ENCODE measurements around the gene ANKRD33B. TPM values are rescaled to one million over a fixed set of nuclear protein-coding genes. Genes with fewer than 3 reads are reported as not detected.

The ANKRD33B gene
- total RNA-seq, 4 donors from 2014 or later: 4.4 to 17.2 (median 5.9) TPM

- Histone ChIP-seq H3K9me3 (no peaks in the 10 kb centered on the region), H3K36me3 (no peaks in the 10 kb centered on the region), H3K4me3 (no peak overlapping the region), H3K27me3 (no peaks in the 10 kb centered on the region), H3K4me1 (peaks cover 0 to 7% (median 0%) of the 10 kb centered on the region in 3 donors), H3K27ac (no peak overlapping the region)
- ATAC-seq: no peak
- WGBS, 2 donors (ENCODE audit: low coverage in 1 of 2): 92% methylated on average over 7 of the region's 15 CpGs; no CpG with 5 or more reads in 1 of the 2 donors
- TF ChIP-seq POLR2A (IDR thresholded peaks at IDR 0.05) (no peak), EP300 (IDR thresholded peaks at IDR 0.05) (no peak), CTCF (IDR thresholded peaks at IDR 0.05) (no peak), POLR2AphosphoS5 (IDR thresholded peaks at IDR 0.05) (no peak)
Measured at GRCh38 chr5:10660720-10661387, 97.0 kb downstream of the ANKRD33B start.

GRCh38 chr5:10661401-10661800, 97.5 kb downstream of the ANKRD33B start:
- no CpG with 5 or more reads among the region's 13 CpGs for WGBS, 2 donors (ENCODE audit: low coverage in 1 of 2)
- H3K27me3 ChIP-seq: no peaks in the 10 kb centered on the region
- no peak for ATAC-seq
- no peak overlapping the region for H3K27ac ChIP-seq
- no peaks in the 10 kb centered on the region for H3K9me3 ChIP-seq
- H3K4me1 ChIP-seq: peaks cover 0 to 7% (median 0%) of the 10 kb centered on the region in 3 donors
- H3K36me3 ChIP-seq: no peaks in the 10 kb centered on the region
- H3K4me3 ChIP-seq: no peak overlapping the region
- TF ChIP-seq POLR2A (IDR thresholded peaks at IDR 0.05) (no peak), CTCF (IDR thresholded peaks at IDR 0.05) (no peak), EP300 (IDR thresholded peaks at IDR 0.05) (no peak), POLR2AphosphoS5 (IDR thresholded peaks at IDR 0.05) (no peak)

GRCh38 chr5:10662083-10662482, 98.2 kb downstream of the ANKRD33B start:
- 92 to 97% methylated on average over 4 to 5 of the region's 11 CpGs for WGBS, 2 donors (ENCODE audit: low coverage in 1 of 2)
- H3K4me3 ChIP-seq: no peak overlapping the region
- no peak overlapping the region for H3K27ac ChIP-seq
- peaks cover 0 to 7% (median 0%) of the 10 kb centered on the region in 3 donors for H3K4me1 ChIP-seq
- TF ChIP-seq EP300 (IDR thresholded peaks at IDR 0.05) (no peak), POLR2A (IDR thresholded peaks at IDR 0.05) (no peak), POLR2AphosphoS5 (IDR thresholded peaks at IDR 0.05) (no peak), CTCF (IDR thresholded peaks at IDR 0.05) (no peak)
- no peaks in the 10 kb centered on the region for H3K9me3 ChIP-seq
- no peaks in the 10 kb centered on the region for H3K27me3 ChIP-seq
- no peaks in the 10 kb centered on the region for H3K36me3 ChIP-seq
- no peak for ATAC-seq

DNA sequence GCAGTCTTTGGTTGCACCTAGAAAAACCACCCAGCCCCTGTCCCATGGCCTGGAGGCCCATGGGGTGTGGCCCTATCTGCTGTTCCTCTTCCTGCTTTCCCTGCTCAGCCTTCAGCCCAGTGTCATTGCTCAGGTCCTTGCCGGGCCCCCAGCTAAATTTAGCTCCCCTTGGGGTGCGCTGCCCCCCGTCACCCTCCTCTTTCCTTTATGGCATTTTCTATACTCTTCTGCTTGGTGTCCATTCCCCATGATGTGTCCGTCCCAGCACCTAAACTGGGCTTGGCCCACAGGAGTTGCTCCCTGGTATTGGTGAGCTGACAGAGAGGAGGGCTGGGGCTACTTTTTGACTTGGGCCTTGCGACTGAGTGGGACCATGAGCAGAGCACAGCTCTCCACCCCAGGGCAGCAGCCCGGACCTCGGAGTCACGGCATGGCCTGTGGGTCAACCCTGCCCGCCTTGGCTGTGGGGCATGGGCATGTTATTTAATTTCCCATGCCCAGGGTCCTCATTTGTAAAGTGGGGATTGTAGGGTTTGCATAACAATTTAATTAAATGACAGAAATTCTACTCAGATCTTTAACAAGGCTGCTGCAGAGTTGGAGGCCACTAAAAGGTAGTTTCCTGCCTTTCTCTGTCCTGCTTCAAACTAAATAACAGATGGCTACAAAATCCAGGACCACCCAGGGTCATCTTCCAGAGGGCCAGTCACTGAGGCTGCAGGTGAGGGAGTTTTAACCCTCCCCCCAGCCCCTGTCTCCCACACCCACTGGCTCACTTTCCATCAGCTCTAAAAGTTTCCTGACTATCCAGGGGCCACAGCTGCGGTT, 99.0 kb downstream of the ANKRD33B start:
- no peak for ATAC-seq
- Histone ChIP-seq H3K4me3 (no peak overlapping the region), H3K27ac (no peak overlapping the region), H3K9me3 (no peaks in the 10 kb centered on the region), H3K4me1 (peaks cover 0 to 7% (median 0%) of the 10 kb centered on the region in 3 donors), H3K27me3 (no peaks in the 10 kb centered on the region), H3K36me3 (no peaks in the 10 kb centered on the region)
- no peak for TF ChIP-seq CTCF (IDR thresholded peaks at IDR 0.05)
- TF ChIP-seq POLR2AphosphoS5 (IDR thresholded peaks at IDR 0.05): no peak
- no peak for TF ChIP-seq POLR2A (IDR thresholded peaks at IDR 0.05)
- no peak for TF ChIP-seq EP300 (IDR thresholded peaks at IDR 0.05)
- 93 to 100% methylated on average over 1 to 2 of the region's 10 CpGs for WGBS, 2 donors (ENCODE audit: low coverage in 1 of 2)
